ENCODE data around the gene DZIP1.
"Not testable (repeated sequence)": the region's sequence is repeated elsewhere in the genome, so short reads cannot be mapped to it uniquely, and the experiment has no call there.

Gene DZIP1

DNA sequence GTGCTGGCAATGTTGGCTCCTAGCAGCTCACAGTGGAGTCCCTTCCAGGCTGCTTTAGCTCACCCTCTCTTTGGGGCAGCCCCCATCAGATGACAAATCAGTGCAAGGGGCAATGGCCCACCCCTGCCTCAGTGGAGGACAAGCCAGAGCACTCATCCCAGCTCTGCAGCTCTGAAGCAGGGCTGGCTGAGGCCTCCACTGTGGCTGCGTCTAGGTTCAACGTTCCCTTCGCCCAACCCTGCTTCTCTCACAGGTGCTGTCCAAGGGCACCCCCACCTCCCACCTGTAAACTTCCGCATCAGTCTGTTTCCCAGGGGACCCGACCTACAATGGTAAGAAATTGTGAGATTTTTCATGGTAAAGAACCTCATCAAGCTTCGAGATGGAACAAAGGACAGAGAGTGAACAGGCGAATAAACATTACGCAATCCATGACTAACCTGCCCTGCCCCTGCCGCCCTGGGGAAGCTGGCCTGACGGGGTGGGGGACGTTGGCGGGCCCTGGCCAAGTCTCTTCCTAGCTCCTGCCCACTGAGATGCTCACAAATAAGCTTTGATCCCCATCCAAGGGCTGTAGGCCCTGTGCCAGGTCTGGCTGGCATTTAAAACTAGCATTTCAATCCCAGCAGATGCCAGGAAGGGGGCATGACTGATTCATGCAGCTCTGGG lies 40.5 kb downstream of the DZIP1 start:
- no peak for DNase-seq (ENCODE audit: low spot score in 2 of 2)
- peaks cover 9% of the 10 kb centered on the region for H3K27me3 Mint-ChIP-seq
- no peaks in the 10 kb centered on the region for H3K4me1 Mint-ChIP-seq
- H3K27ac Mint-ChIP-seq, result no peak overlapping the region
- no peaks in the 10 kb centered on the region for H3K9me3 Mint-ChIP-seq
- no peaks in the 10 kb centered on the region for H3K36me3 Mint-ChIP-seq
- H3K4me3 Mint-ChIP-seq, result no peak overlapping the region
- no peak for ATAC-seq (ENCODE audit: low read depth)

DNA sequence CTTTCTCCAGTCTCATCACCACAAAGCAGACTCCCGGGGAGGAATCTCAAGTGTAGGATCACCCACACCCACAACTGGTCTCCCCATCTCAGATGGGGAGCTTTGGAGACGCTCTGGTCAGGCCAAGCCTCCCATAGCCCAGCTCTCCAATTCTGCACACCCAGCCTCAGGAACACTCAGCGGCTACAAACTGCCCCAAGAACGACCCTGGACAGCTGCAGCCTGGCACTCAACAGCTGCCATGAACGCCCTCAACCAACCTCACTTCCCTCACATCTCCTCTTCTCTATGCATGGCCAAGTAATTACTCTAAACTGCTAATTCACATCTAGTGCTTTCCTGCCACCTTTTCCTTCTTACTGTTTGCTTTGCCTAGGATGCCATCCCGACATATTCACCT lies 42.6 kb downstream of the DZIP1 start:
- no peaks in the 10 kb centered on the region for H3K9me3 Mint-ChIP-seq
- H3K27ac Mint-ChIP-seq, result no peak overlapping the region
- no peak overlapping the region for H3K4me3 Mint-ChIP-seq
- no peak for DNase-seq (ENCODE audit: low spot score in 2 of 2)
- no peaks in the 10 kb centered on the region for H3K4me1 Mint-ChIP-seq
- ATAC-seq (ENCODE audit: low read depth), result no peak
- H3K36me3 Mint-ChIP-seq, result no peaks in the 10 kb centered on the region
- peaks cover 5% of the 10 kb centered on the region for H3K27me3 Mint-ChIP-seq

DNA sequence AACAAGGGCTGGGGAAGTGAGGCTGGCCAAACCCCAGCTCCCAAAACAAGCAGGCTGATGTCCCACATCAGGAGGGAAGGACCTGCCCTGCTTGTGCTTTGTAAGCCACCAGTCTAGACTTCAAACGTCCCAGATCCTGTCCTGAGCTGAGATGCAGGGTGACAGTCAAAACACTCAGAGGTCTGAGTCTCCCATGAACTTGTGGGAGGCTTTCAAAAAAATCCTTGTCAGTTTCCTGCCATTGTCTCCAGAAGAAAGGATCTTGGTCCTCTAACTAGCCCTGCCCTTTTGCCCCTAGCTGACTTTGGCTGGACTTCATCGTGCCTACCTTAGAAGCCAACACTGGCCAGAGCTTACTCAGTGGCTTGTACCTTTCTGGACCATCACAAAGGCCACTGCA lies 43.3 kb downstream of the DZIP1 start:
- no peaks in the 10 kb centered on the region for H3K36me3 Mint-ChIP-seq
- H3K4me3 Mint-ChIP-seq, result no peak overlapping the region
- no peak overlapping the region for H3K27ac Mint-ChIP-seq
- H3K27me3 Mint-ChIP-seq, result peaks cover 5% of the 10 kb centered on the region
- ATAC-seq (ENCODE audit: low read depth), result no peak
- no peaks in the 10 kb centered on the region for H3K9me3 Mint-ChIP-seq
- DNase-seq (ENCODE audit: low spot score in 2 of 2), result no peak
- H3K4me1 Mint-ChIP-seq, result no peaks in the 10 kb centered on the region

DNA sequence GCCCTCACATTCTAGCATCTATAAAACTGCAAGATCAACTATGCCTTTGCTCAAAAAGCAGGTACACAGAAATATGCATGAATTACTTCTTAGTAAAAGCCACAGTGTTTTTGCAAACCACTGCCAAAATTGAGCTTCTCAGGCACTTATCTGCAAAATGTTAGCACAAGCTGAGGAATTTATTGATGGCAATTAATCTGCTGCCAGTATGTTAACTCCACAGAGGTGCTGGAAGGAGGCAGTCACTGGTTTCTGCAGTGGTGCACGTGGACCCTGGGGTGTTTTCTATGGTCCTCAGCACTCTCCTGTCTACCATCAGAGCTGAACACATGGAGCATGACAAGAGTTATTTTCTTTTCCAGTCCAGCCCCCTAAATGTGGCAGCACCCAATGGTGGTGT lies 47.8 kb downstream of the DZIP1 start:
- H3K4me3 Mint-ChIP-seq, result no peak overlapping the region
- no peak for ATAC-seq (ENCODE audit: low read depth)
- H3K9me3 Mint-ChIP-seq, result no peaks in the 10 kb centered on the region
- no peaks in the 10 kb centered on the region for H3K4me1 Mint-ChIP-seq
- H3K27ac Mint-ChIP-seq, result no peak overlapping the region
- no peaks in the 10 kb centered on the region for H3K36me3 Mint-ChIP-seq
- no peaks in the 10 kb centered on the region for H3K27me3 Mint-ChIP-seq
- DNase-seq (ENCODE audit: low spot score in 2 of 2), result no peak

DNA sequence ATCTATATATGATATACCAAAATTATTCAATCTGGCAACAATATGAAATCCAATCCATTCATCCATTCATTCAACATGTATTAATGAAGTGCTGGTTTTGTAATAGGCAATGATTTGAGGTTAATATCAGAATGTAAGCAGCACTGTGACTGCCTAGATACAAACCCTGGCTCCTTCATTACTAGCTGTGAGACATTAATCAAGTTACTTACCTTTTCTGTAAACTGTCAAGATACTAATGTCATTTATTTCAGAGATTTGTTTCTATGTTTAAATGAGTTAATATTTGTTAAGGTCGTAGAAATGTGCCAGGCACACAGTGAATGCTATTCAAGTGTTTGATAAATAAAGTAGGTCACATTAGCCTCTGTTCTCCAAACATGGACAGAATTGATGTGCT lies 51.0 kb downstream of the DZIP1 start:
- no peak for DNase-seq (ENCODE audit: low spot score in 2 of 2)
- no peak overlapping the region for H3K4me3 Mint-ChIP-seq
- no peaks in the 10 kb centered on the region for H3K36me3 Mint-ChIP-seq
- ATAC-seq (ENCODE audit: low read depth), result no peak
- H3K27me3 Mint-ChIP-seq, result peaks cover 5% of the 10 kb centered on the region
- no peaks in the 10 kb centered on the region for H3K9me3 Mint-ChIP-seq
- H3K4me1 Mint-ChIP-seq, result no peaks in the 10 kb centered on the region
- no peak overlapping the region for H3K27ac Mint-ChIP-seq

DNA sequence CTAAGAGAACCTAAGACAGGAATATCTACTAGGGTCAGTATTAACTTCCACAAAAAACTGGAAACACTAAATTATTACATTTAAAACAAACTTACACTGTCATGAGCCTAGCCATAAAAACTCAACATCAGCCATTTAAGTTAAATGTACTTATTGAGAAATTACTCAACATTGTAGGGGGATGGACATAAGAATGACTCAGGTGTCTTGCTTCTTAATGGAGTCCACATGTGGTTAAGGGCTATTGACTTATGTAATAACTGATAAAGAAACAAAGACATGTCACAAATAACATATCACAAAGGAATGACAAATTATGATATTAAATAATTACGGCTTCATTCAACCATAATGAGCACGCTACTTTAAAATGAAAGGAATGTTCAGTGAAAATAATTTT lies 55.8 kb downstream of the DZIP1 start:
- H3K9me3 Mint-ChIP-seq, result no peaks in the 10 kb centered on the region
- no peak for ATAC-seq (ENCODE audit: low read depth)
- peaks cover 8% of the 10 kb centered on the region for H3K27me3 Mint-ChIP-seq
- no peaks in the 10 kb centered on the region for H3K4me1 Mint-ChIP-seq
- DNase-seq (ENCODE audit: low spot score in 2 of 2), result no peak
- H3K36me3 Mint-ChIP-seq, result no peaks in the 10 kb centered on the region
- no peak overlapping the region for H3K4me3 Mint-ChIP-seq
- H3K27ac Mint-ChIP-seq, result no peak overlapping the region

DNA sequence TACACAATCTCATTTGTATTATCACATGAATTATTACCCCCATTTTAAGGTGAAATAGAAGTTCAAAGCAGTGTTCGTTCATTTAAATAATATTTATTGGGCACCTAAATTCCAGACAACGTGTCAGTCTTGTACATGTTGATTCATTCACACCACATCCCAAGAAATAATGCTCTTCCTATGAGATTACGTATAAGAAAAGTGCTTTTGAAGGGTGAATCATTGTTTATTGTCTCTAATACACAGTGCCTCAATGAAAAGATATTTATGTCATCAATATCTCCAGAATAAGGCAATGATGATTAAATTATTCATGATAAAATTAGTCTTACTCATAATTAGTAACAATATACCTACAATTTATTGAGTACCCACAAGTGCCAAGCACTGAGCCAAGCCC lies 56.4 kb downstream of the DZIP1 start:
- peaks cover 8% of the 10 kb centered on the region for H3K27me3 Mint-ChIP-seq
- no peak for DNase-seq (ENCODE audit: low spot score in 2 of 2)
- no peak for ATAC-seq (ENCODE audit: low read depth)
- no peak overlapping the region for H3K27ac Mint-ChIP-seq
- H3K4me3 Mint-ChIP-seq, result no peak overlapping the region
- H3K36me3 Mint-ChIP-seq, result no peaks in the 10 kb centered on the region
- H3K9me3 Mint-ChIP-seq, result no peaks in the 10 kb centered on the region
- no peaks in the 10 kb centered on the region for H3K4me1 Mint-ChIP-seq

DNA sequence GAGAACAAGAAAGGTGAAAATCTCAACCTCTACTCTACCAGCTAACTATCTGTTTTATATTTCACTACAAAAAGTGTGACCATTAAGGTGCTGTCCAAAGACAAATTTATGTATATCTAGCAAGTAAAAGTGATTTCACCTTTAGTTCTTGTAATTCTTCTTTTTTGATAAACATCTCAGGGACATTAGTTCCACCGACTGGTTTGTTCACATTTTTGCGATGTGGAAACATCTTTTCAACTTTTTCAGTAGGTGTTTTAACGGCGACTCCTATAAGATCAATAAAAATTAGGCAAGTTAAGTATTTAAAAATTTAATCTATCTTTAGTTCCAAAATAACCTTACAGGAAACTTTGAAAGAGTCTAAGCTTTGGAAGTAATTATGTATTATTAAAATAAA lies 58.6 kb downstream of the DZIP1 start:
- Mint-ChIP-seq H3K4me1 (no peaks in the 10 kb centered on the region), H3K27me3 (peaks cover 10% of the 10 kb centered on the region), H3K4me3 (no peak overlapping the region), H3K27ac (no peak overlapping the region), H3K9me3 (no peaks in the 10 kb centered on the region), H3K36me3 (no peaks in the 10 kb centered on the region)
- ATAC-seq (ENCODE audit: low read depth), result no peak
- no peak for DNase-seq (ENCODE audit: low spot score in 2 of 2)

DNA sequence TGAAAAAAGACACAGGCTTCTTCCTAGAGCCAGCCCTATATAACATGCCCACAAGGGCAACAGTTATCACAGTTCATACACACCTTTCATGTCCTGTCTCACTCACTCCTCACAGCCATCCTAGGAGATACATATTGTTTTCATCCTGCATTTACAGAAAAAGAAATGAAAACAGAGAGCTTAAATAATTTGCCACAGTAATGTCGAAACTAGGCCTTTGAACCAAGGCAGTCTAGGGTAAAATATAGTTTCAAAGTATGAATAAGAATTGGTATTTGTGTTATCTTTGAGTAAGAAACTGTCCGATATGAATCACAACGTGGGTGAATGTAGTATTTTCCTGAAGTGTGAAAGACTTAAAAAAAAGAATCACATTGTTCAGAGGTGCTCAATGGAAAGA lies 65.2 kb downstream of the DZIP1 start:
- no peak overlapping the region for H3K27ac Mint-ChIP-seq
- H3K9me3 Mint-ChIP-seq, result no peaks in the 10 kb centered on the region
- H3K27me3 Mint-ChIP-seq, result peaks cover 13% of the 10 kb centered on the region
- no peak overlapping the region for H3K4me3 Mint-ChIP-seq
- no peaks in the 10 kb centered on the region for H3K4me1 Mint-ChIP-seq
- ATAC-seq (ENCODE audit: low read depth) (no peak), DNase-seq (ENCODE audit: low spot score in 2 of 2) (no peak)
- H3K36me3 Mint-ChIP-seq, result no peaks in the 10 kb centered on the region

DNA sequence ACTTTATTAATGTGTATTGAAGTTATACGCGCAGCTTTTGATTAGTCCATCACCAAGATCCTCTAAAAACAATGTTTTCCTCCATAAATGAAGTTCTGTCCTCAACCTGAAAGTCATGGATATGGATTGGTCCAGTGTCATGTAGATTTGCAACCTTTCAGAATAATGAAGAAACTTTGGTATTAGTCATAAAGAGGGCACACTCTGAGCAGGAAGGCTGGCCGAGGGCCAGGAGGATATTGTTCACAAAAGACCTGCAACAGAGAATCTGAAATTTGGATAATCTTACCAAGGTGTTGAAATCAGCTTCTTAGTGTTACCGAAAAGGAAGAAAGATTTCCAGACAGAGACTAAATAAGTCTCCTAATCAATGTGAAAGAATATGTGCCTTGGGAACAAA lies 71.3 kb downstream of the DZIP1 start:
- DNase-seq (ENCODE audit: low spot score in 2 of 2) (no peak), ATAC-seq (ENCODE audit: low read depth) (no peak)
- Mint-ChIP-seq H3K36me3 (no peaks in the 10 kb centered on the region), H3K27me3 (peaks cover 14% of the 10 kb centered on the region), H3K4me1 (no peaks in the 10 kb centered on the region), H3K9me3 (no peaks in the 10 kb centered on the region), H3K27ac (no peak overlapping the region), H3K4me3 (no peak overlapping the region)

DNA sequence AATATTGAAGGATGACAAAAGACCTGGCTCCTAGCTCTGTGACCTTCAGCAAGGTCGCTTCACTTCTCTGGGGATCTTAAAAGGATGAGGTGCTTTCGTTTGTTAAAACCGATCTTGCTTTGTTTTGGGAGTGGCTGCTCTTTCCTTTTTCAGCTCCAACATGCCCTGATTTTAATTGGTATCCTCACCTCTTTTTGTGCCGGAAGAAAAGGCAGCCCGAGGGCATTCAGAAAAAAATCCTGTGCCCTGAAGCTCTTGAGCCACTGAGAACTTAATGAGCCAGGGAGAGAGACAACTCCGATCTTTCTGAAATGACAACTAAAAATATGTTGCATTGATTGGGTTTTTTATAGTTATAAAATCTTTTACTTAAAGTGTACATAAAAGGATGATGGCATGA lies 72.6 kb downstream of the DZIP1 start:
- H3K27me3 Mint-ChIP-seq, result peaks cover 14% of the 10 kb centered on the region
- H3K27ac Mint-ChIP-seq, result no peak overlapping the region
- no peaks in the 10 kb centered on the region for H3K9me3 Mint-ChIP-seq
- ATAC-seq (ENCODE audit: low read depth) (no peak), DNase-seq (ENCODE audit: low spot score in 2 of 2) (no peak)
- H3K4me1 Mint-ChIP-seq, result no peaks in the 10 kb centered on the region
- no peak overlapping the region for H3K4me3 Mint-ChIP-seq
- H3K36me3 Mint-ChIP-seq, result no peaks in the 10 kb centered on the region

DNA sequence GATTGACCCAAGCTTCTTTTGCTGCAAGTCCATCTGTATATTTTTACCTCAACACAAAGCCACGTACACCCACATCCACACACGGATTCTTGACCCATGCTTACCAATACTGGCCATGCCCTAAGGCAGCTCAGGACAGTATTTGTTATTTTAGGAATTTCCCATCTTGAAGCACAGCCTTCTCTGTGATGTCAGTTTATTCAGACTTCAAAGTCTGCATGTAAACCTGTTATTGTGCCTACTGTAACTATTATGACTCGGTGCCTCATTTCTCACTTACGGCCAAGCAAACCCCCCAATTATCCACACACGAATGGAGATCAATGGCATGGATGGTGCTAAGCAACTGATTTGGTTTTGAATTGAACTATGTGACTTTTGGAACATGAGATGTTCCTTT lies 74.5 kb downstream of the DZIP1 start:
- Mint-ChIP-seq H3K27ac (no peak overlapping the region), H3K4me3 (no peak overlapping the region), H3K36me3 (no peaks in the 10 kb centered on the region), H3K9me3 (no peaks in the 10 kb centered on the region), H3K4me1 (no peaks in the 10 kb centered on the region), H3K27me3 (peaks cover 12% of the 10 kb centered on the region)
- DNase-seq (ENCODE audit: low spot score in 2 of 2) (no peak), ATAC-seq (ENCODE audit: low read depth) (no peak)

DNA sequence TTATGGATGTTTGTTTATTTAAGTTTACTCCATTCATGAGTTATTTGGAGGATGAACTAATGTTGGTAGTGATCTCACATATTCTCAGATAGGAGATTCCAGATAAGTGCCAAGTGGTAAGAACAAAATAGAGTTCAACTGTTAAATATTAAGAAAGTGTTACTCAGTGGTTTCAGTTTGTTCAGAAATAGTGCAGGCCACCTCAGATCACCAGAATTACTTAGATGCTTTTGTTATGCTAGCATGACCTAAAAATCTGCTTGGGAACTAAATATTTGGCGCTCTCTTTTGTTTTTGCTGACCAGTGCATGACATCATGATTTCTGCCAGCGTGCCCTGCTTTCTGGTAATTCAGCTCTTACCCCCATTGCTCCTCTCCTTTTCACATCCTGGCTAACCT lies 76.4 kb downstream of the DZIP1 start:
- no peaks in the 10 kb centered on the region for H3K9me3 Mint-ChIP-seq
- no peaks in the 10 kb centered on the region for H3K4me1 Mint-ChIP-seq
- H3K36me3 Mint-ChIP-seq, result no peaks in the 10 kb centered on the region
- H3K27me3 Mint-ChIP-seq, result peaks cover 12% of the 10 kb centered on the region
- H3K4me3 Mint-ChIP-seq, result no peak overlapping the region
- no peak overlapping the region for H3K27ac Mint-ChIP-seq
- DNase-seq (ENCODE audit: low spot score in 2 of 2), result no peak
- ATAC-seq (ENCODE audit: low read depth), result no peak

DNA sequence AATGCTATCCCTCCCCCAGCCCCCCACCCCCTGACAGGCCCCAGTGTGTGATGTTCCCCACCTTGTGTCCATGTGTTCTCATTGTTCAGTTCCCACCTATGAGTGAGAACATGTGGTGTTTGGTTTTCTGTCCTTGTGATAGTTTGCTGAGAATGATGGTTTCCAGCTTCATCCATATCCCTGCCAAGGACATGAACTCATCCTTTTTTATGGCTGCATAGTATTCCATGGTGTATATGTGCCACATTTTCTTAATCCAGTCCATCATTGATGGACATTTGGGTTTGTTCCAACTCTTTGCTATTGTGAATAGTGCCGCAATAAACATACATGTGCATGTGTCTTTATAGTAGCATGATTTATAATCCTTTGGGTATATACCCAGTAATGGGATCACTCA lies 78.7 kb downstream of the DZIP1 start:
- not testable (repeated sequence) for H3K27ac Mint-ChIP-seq

DNA sequence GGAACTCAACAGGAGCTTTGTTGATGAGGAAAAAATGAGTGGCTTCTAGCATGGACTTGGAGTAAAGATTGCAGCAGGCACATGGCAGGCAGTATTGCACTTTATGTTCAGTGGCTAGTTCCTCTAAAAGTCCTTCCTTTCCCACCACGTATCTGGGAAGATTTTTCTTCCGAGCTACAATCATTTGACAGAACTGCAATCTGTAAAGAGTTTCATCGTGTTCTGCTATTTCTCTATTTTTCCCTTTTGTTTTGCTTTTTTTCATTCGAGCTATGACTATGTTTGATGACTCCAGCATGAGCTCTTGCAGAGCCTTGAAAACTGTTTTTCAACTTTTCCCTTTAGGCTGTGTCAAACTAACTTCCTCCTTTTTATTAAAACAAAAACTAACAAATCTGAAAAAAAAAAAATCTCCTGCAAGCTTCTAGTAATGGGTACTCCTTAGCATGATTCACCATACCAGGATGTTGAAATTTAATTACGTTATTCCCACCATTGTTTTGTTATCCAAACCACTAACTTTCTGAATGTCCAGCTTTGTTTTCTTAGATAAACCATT lies 79.7 kb downstream of the DZIP1 start:
- Mint-ChIP-seq H3K4me3 (no peak overlapping the region), H3K4me1 (no peaks in the 10 kb centered on the region), H3K27me3 (peaks cover 10% of the 10 kb centered on the region), H3K27ac (no peak overlapping the region), H3K9me3 (no peaks in the 10 kb centered on the region), H3K36me3 (no peaks in the 10 kb centered on the region)
- ATAC-seq (ENCODE audit: low read depth) (no peak), DNase-seq (ENCODE audit: low spot score in 2 of 2) (no peak)

More for the DNA sequence above, 78.7 kb downstream of the DZIP1 start:
- not testable (repeated sequence) for DNase-seq (ENCODE audit: low spot score in 2 of 2); H3K4me1 Mint-ChIP-seq; ATAC-seq (ENCODE audit: low read depth); H3K9me3 Mint-ChIP-seq; H3K4me3 Mint-ChIP-seq; H3K36me3 Mint-ChIP-seq
- H3K27me3 Mint-ChIP-seq, result peaks cover 12% of the 10 kb centered on the region

Data from memory B cell (primary cell).